Astrocyte (in vitro differentiated cells and primary cell): Measurements from ENCODE around the gene PRSS8.

Source experiments
- CTCF ChIP-seq: IDR thresholded peaks from 2 replicates; pipeline ENCODE4 v1.5.1; 2011; ENCODE audit warnings: low read depth, mild to moderate bottlenecking, inconsistent platforms, low read length, moderate library complexity; ENCODE audit not compliant: insufficient read depth
- EZH2 ChIP-seq: IDR thresholded peaks from 2 replicates; pipeline ENCODE4 v1.6.1; 2012; ENCODE audit warnings: mild to moderate bottlenecking, low read length, inconsistent platforms; ENCODE audit not compliant: insufficient read depth

GRCh38 chr16:31089199-31089598 lies 46.3 kb downstream of the PRSS8 start:
- no peak for TF ChIP-seq CTCF
- TF ChIP-seq EZH2 = no peak
